Sigmoid colon (tissue), 4 donors: Measurements from ENCODE around the gene ESYT2.

Experiments
- EP300 ChIP-seq, 4 donors: sonication (generic); formaldehyde crosslinking; IDR thresholded peaks; one replicate each; pipeline ENCODE4 v1.6.1; 2017; ENCODE audit warnings: antibody characterized with exemption in 4 of 4
- POLR2A ChIP-seq, 2 donors: fragments of 450-650 bp; IDR thresholded peaks; one replicate each; pipeline ENCODE4 v1.6.1; 2016; ENCODE audit warnings: antibody characterized with exemption in 2 of 2, mild to moderate bottlenecking in 2 of 2, moderate library complexity in 2 of 2
- POLR2AphosphoS5 ChIP-seq, 4 donors: sonication (generic); formaldehyde crosslinking; IDR thresholded peaks; one replicate each; pipeline ENCODE4 v1.6.1; 2017; ENCODE audit warnings: antibody characterized with exemption in 4 of 4
- TF ChIP-seq, protein P1 (sequence below), 4 experiments: fragments of 450-650 bp in 3 of 4; fragments of 200-600 bp in 1 of 4; IDR thresholded peaks; one replicate each; pipeline ENCODE4 v1.5.1; 2016 to 2019; ENCODE audit warnings: antibody characterized with exemption in 4 of 4, mild to moderate bottlenecking in 3 of 4, moderate library complexity in 2 of 4

DNA sequence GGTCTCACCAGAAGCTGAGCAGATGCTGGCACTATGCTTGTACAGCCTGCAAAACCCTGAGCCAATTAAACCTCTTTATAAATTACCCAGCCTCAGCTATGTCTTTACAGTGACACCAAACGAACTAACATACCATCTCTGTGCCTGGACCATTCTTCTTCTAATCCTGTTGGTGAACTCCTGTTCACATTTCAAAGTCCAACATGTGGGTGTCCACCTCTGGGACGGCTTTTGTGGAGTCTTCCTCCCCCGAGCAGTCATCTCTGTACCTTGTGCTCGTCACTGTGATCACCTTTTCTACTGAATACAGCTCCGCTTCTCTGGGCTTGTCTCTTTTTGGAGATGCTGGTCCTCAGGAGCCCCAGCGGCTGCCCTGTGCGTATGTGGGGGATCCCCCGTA, 7.4 kb upstream of the ESYT2 start:
- TF ChIP-seq, protein P1, sequence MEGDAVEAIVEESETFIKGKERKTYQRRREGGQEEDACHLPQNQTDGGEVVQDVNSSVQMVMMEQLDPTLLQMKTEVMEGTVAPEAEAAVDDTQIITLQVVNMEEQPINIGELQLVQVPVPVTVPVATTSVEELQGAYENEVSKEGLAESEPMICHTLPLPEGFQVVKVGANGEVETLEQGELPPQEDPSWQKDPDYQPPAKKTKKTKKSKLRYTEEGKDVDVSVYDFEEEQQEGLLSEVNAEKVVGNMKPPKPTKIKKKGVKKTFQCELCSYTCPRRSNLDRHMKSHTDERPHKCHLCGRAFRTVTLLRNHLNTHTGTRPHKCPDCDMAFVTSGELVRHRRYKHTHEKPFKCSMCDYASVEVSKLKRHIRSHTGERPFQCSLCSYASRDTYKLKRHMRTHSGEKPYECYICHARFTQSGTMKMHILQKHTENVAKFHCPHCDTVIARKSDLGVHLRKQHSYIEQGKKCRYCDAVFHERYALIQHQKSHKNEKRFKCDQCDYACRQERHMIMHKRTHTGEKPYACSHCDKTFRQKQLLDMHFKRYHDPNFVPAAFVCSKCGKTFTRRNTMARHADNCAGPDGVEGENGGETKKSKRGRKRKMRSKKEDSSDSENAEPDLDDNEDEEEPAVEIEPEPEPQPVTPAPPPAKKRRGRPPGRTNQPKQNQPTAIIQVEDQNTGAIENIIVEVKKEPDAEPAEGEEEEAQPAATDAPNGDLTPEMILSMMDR (IDR thresholded peaks at IDR 0.05) = no peak
- no peak for TF ChIP-seq POLR2A (IDR thresholded peaks at IDR 0.05)
- no peak for TF ChIP-seq EP300 (IDR thresholded peaks at IDR 0.05)
- no peak for TF ChIP-seq POLR2AphosphoS5 (IDR thresholded peaks at IDR 0.05)
